ENCODE data around the gene COA5.

Gene COA5

GRCh38 chr2:98608116-98608961 is at the start of gene COA5, which contains the start of gene UNC50:
COA5 (minus strand) TSS chr2:98608512; CDS start chr2:98608405, 107 bp downstream.
UNC50 (plus strand) TSS chr2:98608589; CDS start chr2:98609760, 1,171 bp downstream.
- TF ChIP-seq GATA1 (IDR thresholded peaks at IDR 0.05; ENCODE audit: low read depth, low read length), result no peak
- peak; percentile 93 for TF ChIP-seq POLR2A (IDR thresholded peaks at IDR 0.05; ENCODE audit: low read length)
- DNase-seq, result peak; percentile 95 to 96

DNA sequence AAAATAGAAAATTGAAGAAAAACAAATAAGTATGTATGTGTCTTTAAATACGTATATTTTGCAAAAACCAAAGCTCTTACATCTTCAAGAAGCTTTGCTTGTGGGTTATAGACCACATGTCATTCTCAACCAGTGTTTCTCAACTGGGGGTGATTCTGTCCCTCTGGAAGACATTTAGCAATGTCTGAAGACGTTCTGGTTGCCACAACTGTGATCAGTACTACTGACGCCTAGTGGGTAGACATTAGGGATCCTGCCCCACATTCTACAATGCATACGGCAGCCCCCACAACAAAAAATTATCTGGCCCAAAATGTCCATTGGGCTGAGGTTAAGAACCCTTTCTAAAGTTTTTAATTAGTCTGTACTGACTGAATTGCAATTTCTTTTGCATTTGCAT is 48.5 kb upstream of the COA5 start:
- TF ChIP-seq POLR2A (IDR thresholded peaks at IDR 0.05; ENCODE audit: low read length) (no peak), GATA1 (IDR thresholded peaks at IDR 0.05; ENCODE audit: low read depth, low read length) (no peak)
- DNase-seq, result no peak

GRCh38 chr2:98654699-98655495 is 46.6 kb upstream of the COA5 start:
- no peak for DNase-seq
- TF ChIP-seq POLR2A (IDR thresholded peaks at IDR 0.05; ENCODE audit: low read length) (no peak), GATA1 (IDR thresholded peaks at IDR 0.05; ENCODE audit: low read depth, low read length) (no peak)

- no peak for DNase-seq
- TF ChIP-seq GATA1 (IDR thresholded peaks at IDR 0.05; ENCODE audit: low read depth, low read length) (no peak), POLR2A (IDR thresholded peaks at IDR 0.05; ENCODE audit: low read length) (no peak)
Measured at GRCh38 chr2:98650998-98651397, 42.7 kb upstream of the COA5 start.

DNA sequence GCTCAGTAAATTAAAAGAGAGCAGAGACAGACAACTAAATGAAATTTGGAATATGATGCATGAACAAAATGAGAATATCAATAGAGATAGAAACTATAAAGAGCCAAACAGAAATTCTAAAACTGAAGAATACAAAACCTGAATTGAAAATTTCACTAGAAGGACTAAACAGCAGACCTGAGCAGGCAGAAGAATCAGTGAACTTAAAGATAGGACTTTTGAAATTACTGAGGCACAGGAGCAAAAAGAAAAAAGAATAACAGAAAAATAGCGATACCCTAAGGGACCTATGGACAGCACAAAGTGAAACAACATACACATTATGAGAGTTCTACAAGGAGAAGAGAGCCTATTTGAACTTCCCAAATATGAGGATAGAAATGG is 41.7 kb upstream of the COA5 start:
- DNase-seq, result no peak
- no peak for TF ChIP-seq GATA1 (IDR thresholded peaks at IDR 0.05; ENCODE audit: low read depth, low read length)
- no peak for TF ChIP-seq POLR2A (IDR thresholded peaks at IDR 0.05; ENCODE audit: low read length)

DNA sequence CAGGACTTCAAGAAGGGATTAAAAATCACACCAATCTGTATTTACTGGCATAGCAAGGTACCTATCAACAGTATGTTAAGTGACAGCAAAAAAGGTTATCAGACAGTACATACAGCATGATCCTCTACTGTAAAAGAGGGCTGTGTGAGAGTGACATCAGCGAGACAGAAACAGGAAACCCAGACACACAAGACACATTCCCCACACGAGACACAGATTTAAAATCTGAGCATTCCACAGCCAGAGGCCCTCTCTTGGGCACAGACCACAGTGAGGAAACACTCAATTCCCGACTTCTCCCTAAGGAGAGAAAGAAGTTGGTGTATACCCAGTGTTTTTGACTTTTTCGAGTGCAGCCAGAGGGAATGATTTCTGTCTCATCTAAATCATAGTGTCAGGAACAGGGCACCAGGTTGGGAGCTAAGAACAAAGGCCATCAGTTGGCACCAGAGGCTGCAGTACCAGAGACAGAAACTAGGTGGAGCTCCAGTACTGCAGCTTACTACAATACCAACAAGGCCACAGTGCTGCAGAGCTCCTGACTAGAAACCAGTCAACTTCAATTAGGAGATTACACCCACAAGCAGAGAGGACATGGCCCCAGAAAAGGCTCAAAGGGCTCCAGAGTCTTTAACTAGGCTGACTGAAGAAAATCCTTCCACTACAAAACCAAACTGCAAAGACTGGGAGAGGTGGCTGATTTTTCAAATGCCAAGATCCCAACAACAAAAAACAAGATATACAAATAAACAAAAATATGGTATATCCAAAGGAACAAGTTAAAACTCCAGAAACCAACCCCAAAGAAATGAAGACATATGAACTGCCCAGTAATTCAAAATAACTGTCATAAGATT is 41.1 kb upstream of the COA5 start:
- TF ChIP-seq GATA1 (IDR thresholded peaks at IDR 0.05; ENCODE audit: low read depth, low read length) (no peak), POLR2A (IDR thresholded peaks at IDR 0.05; ENCODE audit: low read length) (no peak)
- DNase-seq, result peak; percentile 67 to 82

- DNase-seq, result no peak
- TF ChIP-seq POLR2A (IDR thresholded peaks at IDR 0.05; ENCODE audit: low read length), result no peak
- TF ChIP-seq GATA1 (IDR thresholded peaks at IDR 0.05; ENCODE audit: low read depth, low read length), result no peak
Measured at GRCh38 chr2:98648451-98648850, 40.1 kb upstream of the COA5 start.

DNA sequence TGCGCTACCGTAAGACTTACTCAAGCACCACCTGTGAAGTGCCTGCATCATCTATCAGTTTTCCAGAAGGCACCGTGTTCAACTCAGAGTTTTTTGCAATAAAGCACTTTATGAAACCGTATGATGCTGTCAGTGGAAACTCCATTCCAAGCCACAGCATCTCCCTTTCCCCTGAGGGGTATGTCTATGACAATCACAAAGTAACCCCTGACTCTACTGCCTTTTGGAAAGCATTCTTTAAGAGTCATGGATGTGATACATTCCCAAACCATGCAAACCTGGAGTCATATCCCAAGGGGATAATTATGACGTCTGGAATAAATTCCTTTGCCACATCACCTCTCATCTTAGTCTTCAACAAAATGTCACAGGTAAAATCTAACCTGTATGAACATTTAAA is 39.3 kb upstream of the COA5 start:
- DNase-seq, result no peak
- no peak for TF ChIP-seq GATA1 (IDR thresholded peaks at IDR 0.05; ENCODE audit: low read depth, low read length)
- no peak for TF ChIP-seq POLR2A (IDR thresholded peaks at IDR 0.05; ENCODE audit: low read length)

DNA sequence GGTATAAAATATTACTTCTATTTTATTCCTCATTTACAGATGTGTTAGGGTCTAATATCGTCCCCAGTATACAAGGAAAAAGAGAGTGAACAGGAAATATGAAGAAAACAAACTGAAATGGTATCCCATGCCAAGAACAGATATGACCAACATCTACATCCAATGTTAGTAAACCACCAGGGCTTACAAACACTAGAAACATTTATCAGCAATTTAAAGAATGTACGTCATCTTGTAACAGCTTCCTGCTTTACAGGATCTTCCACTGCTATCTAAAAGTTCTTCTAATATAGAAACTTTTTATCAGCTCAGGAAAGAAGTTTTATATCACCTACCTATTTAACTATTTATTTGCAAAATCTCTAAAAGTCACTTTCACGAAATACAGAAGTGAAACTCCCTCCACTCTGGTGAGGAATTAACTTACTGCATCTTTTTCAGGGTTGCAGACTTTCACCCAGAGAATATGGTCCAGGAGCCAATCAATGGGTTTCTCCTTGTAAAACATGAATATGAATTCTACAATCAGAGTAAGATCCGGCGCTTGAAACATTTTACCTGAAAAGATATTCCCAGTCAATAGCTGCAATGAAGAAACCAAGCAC is 35.3 kb upstream of the COA5 start:
- no peak for DNase-seq
- TF ChIP-seq POLR2A (IDR thresholded peaks at IDR 0.05; ENCODE audit: low read length) (no peak), GATA1 (IDR thresholded peaks at IDR 0.05; ENCODE audit: low read depth, low read length) (no peak)

- TF ChIP-seq POLR2A (IDR thresholded peaks at IDR 0.05; ENCODE audit: low read length), result no peak
- TF ChIP-seq GATA1 (IDR thresholded peaks at IDR 0.05; ENCODE audit: low read depth, low read length), result no peak
- DNase-seq, result no peak
Measured at GRCh38 chr2:98637401-98638147, 29.3 kb upstream of the COA5 start.

DNA sequence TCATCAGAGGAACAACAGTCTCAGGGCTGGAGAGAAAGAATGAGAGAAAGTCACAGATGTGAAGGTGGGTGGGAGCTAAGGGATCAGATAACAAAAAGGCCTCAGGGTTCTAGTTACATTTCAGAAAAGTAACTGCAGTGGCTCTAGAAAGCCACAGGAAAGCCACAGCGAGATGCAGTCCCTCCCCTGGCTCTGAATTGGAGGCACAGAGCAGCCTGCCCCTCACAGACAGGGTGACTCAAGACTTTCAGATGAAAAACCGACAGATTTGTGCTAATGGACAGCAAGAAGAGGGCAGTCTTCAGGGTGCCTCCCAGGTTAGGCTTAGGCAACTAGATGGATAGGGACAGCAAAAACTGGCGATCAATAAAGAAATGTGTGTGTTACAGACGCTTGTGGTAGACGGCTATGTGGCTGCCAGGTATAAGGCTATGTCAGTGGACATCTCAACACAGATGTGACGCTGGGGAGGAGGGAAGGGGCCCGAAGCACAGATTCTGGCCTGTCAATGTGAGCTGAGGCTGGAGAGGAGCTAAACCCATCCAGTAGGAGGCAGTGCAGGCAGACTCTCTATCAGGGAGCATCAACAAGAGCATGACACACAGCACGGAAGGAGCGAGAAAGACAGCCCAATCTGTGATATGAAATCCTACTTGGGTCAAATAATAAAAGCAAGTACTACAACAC is 26.2 kb upstream of the COA5 start:
- TF ChIP-seq POLR2A (IDR thresholded peaks at IDR 0.05; ENCODE audit: low read length) (no peak), GATA1 (IDR thresholded peaks at IDR 0.05; ENCODE audit: low read depth, low read length) (no peak)
- peak; percentile 21 to 46 for DNase-seq

GRCh38 chr2:98632351-98632750 is 24.0 kb upstream of the COA5 start:
- TF ChIP-seq POLR2A (IDR thresholded peaks at IDR 0.05; ENCODE audit: low read length) (no peak), GATA1 (IDR thresholded peaks at IDR 0.05; ENCODE audit: low read depth, low read length) (no peak)
- no peak for DNase-seq
